Stimulated activated naive B cell treated with anti-CD40 and anti-IgM and Interleukin-4, amounts not matched to agents 10 μg/mL and 1 μg/mL and 100 μg/mL, for 72 hours (primary cell): ENCODE data around the gene TNRC6C.
"Not testable (repeated sequence)": the region's sequence is repeated elsewhere in the genome, so short reads cannot be mapped to it uniquely, and the experiment has no call there.

Experiments
- ATAC-seq, 2 donors: fragments of 150-1000 bp; cut with Tn5 transposase; replicated peaks; 2 replicates each; pipeline ENCODE4 v1.10.0; 2021; ENCODE audit warnings: moderate library complexity in 1 of 2
- DNase-seq: peaks from one replicate; pipeline ENCODE4 v3.0.0; 2021
- H3K27ac Mint-ChIP-seq: one replicate; pipeline ENCODE4 v1.8.0; 2022; ENCODE audit warnings: mild to moderate bottlenecking, mixed read lengths
- H3K27me3 Mint-ChIP-seq, 2 donors: one replicate each; pipeline ENCODE4 v1.8.0; 2022; ENCODE audit warnings: mixed read lengths in 2 of 2
- H3K36me3 Mint-ChIP-seq, 2 donors: one replicate each; pipeline ENCODE4 v1.8.0; 2022; ENCODE audit warnings: mixed read lengths in 2 of 2, mild to moderate bottlenecking in 1 of 2
- H3K4me1 Mint-ChIP-seq, 2 donors: one replicate each; pipeline ENCODE4 v1.8.0; 2022; ENCODE audit warnings: mixed read lengths in 2 of 2, mild to moderate bottlenecking in 1 of 2
- H3K4me3 Mint-ChIP-seq, 2 donors: one replicate each; pipeline ENCODE4 v1.8.0; 2022; ENCODE audit warnings: mild to moderate bottlenecking in 2 of 2, mixed read lengths in 2 of 2, moderate library complexity in 1 of 2
- H3K9me3 Mint-ChIP-seq, 2 donors: one replicate each; pipeline ENCODE4 v1.8.0; 2022; ENCODE audit warnings: mixed read lengths in 2 of 2, mild to moderate bottlenecking in 1 of 2

The TNRC6C gene

GRCh38 chr17:77962348-77962747 is 3.8 kb downstream of the TNRC6C start:
- no peak for DNase-seq
- Mint-ChIP-seq H3K4me1 (peaks cover 34 to 60% of the 10 kb centered on the region in 2 donors), H3K9me3 (no peaks in the 10 kb centered on the region), H3K27ac (no peak overlapping the region), H3K36me3 (peaks cover 0 to 2% of the 10 kb centered on the region in 2 donors), H3K27me3 (peaks cover 4 to 8% of the 10 kb centered on the region in 2 donors), H3K4me3 (no peak overlapping the region)
- ATAC-seq, result no peak

- Mint-ChIP-seq H3K27me3 (peaks cover 4 to 8% of the 10 kb centered on the region in 2 donors), H3K4me1 (peaks cover 32 to 54% of the 10 kb centered on the region in 2 donors), H3K27ac (no peak overlapping the region), H3K9me3 (no peaks in the 10 kb centered on the region), H3K36me3 (peaks cover 0 to 2% of the 10 kb centered on the region in 2 donors), H3K4me3 (no peak overlapping the region)
- ATAC-seq (no peak), DNase-seq (no peak)
Observed at GRCh38 chr17:77963441-77963840, 4.9 kb downstream of the TNRC6C start.

GRCh38 chr17:77965352-77965751 is 6.8 kb downstream of the TNRC6C start:
- peaks cover 26 to 42% of the 10 kb centered on the region in 2 donors for H3K4me1 Mint-ChIP-seq

GRCh38 chr17:77966476-77966875 is 8.0 kb downstream of the TNRC6C start:
- Mint-ChIP-seq H3K27ac (no peak overlapping the region), H3K9me3 (no peaks in the 10 kb centered on the region), H3K27me3 (peaks cover 0 to 4% of the 10 kb centered on the region in 2 donors), H3K36me3 (peaks cover 0 to 2% of the 10 kb centered on the region in 2 donors), H3K4me3 (no peak overlapping the region), H3K4me1 (peaks cover 28 to 45% of the 10 kb centered on the region in 2 donors)
- no peak for DNase-seq
- ATAC-seq, result no peak

More at GRCh38 chr17:77965352-77965751, 6.8 kb downstream of the TNRC6C start:
- no peak overlapping the region for H3K27ac Mint-ChIP-seq
- H3K36me3 Mint-ChIP-seq, result peaks cover 0 to 2% of the 10 kb centered on the region in 2 donors
- H3K27me3 Mint-ChIP-seq, result peaks cover under 1 to 4% of the 10 kb centered on the region in 2 donors
- ATAC-seq (no peak), DNase-seq (no peak)
- H3K9me3 Mint-ChIP-seq, result no peaks in the 10 kb centered on the region
- no peak overlapping the region for H3K4me3 Mint-ChIP-seq

- Mint-ChIP-seq H3K9me3 (no peaks in the 10 kb centered on the region), H3K36me3 (peaks cover 0 to 5% of the 10 kb centered on the region in 2 donors), H3K27me3 (no peaks in the 10 kb centered on the region), H3K4me1 (peaks cover 21 to 52% of the 10 kb centered on the region in 2 donors), H3K27ac (no peak overlapping the region), H3K4me3 (no peak overlapping the region)
- ATAC-seq (no peak), DNase-seq (no peak)
Observed at GRCh38 chr17:77968788-77969187, 10.3 kb downstream of the TNRC6C start.

DNA sequence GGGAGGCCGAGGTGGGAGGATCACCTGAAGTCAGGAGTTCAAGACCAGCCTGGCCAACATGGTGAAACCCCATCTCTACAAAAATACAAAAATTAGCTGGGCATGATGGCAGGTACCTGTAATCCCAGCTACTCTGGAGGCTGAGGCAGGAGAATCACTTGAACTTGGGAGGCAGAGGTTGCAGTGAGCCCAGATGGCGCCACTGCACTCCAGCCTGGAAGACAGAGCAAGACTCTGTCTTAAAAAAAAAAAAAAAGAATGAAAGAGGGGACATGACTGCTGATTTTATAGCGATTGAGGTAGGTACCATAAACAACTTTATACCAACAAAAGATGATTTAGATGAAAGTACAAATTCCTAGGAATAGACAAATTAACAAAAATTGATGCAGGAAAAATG is 13.8 kb downstream of the TNRC6C start:
- H3K4me1 Mint-ChIP-seq, result peaks cover 13 to 25% of the 10 kb centered on the region in 2 donors
- DNase-seq, H3K36me3 Mint-ChIP-seq, H3K27ac Mint-ChIP-seq, H3K9me3 Mint-ChIP-seq, ATAC-seq, H3K4me3 Mint-ChIP-seq, H3K27me3 Mint-ChIP-seq: not testable (repeated sequence)

DNA sequence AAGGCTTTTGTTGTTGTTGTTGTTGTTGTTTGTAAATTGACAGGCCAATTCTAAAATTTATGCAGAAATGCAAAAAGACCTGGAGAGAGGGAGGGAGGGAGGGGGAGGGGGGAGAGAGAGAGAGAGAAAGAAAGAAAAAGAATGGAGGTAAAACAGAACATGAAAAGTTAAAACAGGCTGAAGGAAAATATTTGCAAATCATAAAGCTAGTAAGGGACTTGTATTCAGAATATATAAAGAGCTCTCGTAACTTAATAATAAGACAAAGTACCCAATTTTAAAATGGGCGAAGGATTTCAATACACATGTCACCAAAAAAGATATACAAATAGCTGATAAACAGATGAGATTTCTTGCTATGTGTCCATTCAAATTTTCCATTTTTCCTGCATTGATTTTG is 15.4 kb downstream of the TNRC6C start:
- Mint-ChIP-seq H3K27ac (no peak overlapping the region), H3K4me1 (peaks cover 11 to 25% of the 10 kb centered on the region in 2 donors)

GRCh38 chr17:77974396-77974795 is 15.9 kb downstream of the TNRC6C start:
- no peak overlapping the region for H3K4me3 Mint-ChIP-seq
- H3K36me3 Mint-ChIP-seq, result peaks cover under 1 to 5% of the 10 kb centered on the region in 2 donors
- H3K27ac Mint-ChIP-seq, result no peak overlapping the region
- ATAC-seq, result no peak
- no peaks in the 10 kb centered on the region for H3K27me3 Mint-ChIP-seq
- no peak for DNase-seq
- no peaks in the 10 kb centered on the region for H3K9me3 Mint-ChIP-seq
- peaks cover 11 to 25% of the 10 kb centered on the region in 2 donors for H3K4me1 Mint-ChIP-seq

More for the DNA sequence above, 15.4 kb downstream of the TNRC6C start:
- DNase-seq (no peak), ATAC-seq (no peak)
- Mint-ChIP-seq H3K36me3 (peaks cover 0 to 5% of the 10 kb centered on the region in 2 donors), H3K9me3 (no peaks in the 10 kb centered on the region), H3K4me3 (no peak overlapping the region), H3K27me3 (no peaks in the 10 kb centered on the region)

DNA sequence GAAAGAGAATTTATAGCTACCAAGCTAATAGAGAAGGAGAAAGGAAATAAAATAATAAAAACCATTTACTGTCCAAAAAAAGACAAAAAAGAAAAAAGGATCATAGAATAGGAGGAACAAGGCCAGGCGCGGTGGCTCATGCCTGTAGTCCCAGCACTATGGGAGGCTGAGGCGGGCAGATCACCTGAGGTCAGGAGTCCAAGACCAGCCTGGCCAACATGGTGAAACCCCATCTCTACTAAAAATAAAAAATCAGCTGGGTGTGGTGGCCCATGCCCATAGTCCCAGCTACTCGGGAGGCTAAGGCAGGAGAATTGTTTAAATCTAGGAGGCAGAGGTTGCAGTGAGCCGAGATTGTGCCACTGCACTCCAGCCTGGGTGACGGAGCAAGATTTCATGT is 23.9 kb downstream of the TNRC6C start:
- not testable (repeated sequence) for H3K27me3 Mint-ChIP-seq, H3K4me1 Mint-ChIP-seq, H3K9me3 Mint-ChIP-seq, H3K27ac Mint-ChIP-seq, H3K4me3 Mint-ChIP-seq, ATAC-seq, DNase-seq
- H3K36me3 Mint-ChIP-seq, result peaks cover 14 to 21% of the 10 kb centered on the region in 2 donors

DNA sequence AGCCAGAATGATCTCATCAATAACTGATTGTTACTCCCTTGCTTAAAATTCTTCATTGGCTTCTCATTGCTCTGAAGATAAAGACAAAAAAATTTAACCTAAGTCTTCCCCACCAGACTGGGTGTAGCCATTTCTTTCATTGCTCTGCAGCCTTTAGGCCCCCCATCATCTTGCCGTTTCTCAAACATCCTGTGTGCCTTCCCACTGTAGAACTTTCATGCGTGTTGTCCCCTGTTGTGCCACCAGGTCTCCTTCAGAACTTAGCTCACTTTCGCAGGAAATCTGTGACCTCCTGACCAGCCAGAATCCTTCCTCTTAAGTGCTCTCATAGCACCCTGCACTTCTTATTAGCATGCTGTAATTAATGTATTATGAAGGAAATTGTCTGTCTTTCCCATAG is 31.8 kb downstream of the TNRC6C start:
- ATAC-seq, result no peak
- H3K36me3 Mint-ChIP-seq, result no peaks in the 10 kb centered on the region
- H3K9me3 Mint-ChIP-seq, result no peaks in the 10 kb centered on the region
- no peak for DNase-seq
- peaks cover 5 to 22% of the 10 kb centered on the region in 2 donors for H3K4me1 Mint-ChIP-seq
- H3K4me3 Mint-ChIP-seq, result no peak overlapping the region
- no peaks in the 10 kb centered on the region for H3K27me3 Mint-ChIP-seq
- no peak overlapping the region for H3K27ac Mint-ChIP-seq

GRCh38 chr17:77993735-77994134 is 35.2 kb downstream of the TNRC6C start:
- not testable (repeated sequence) for H3K27ac Mint-ChIP-seq, ATAC-seq, H3K4me3 Mint-ChIP-seq, H3K36me3 Mint-ChIP-seq, DNase-seq, H3K9me3 Mint-ChIP-seq, H3K27me3 Mint-ChIP-seq
- H3K4me1 Mint-ChIP-seq, result peaks cover 10 to 22% of the 10 kb centered on the region in 2 donors

DNA sequence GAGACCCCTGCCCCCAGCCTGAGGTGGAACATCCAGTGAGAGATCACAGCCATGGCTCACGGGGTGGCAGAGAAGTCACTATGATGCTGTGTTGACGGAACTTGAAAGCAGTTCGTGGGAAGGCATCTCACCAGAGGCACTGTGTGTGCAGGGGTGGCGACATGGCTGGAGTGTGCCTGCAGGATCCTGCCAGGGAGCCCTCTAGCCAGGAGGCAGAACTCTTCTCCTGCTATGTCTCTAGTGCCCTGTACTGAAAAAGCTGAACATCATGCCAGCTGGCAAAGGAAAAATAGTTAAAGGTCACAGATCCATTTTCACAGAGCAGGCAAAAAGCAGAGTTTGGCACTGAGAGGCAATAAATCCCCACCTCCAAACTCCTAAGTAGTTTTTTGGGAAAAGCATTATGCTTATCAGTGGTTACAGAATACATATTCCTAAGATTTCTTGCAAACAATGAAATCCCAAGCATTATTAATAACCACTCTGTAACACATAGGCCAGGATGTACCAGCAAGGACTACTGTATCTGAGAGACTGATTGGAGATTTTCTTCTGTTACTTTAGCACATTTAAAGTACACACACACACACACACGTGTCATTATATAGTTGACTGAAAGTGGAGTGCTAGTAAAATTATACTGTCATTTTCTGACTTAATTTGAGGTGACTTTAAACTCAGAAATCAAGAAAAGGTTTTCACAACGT is 36.8 kb downstream of the TNRC6C start:
- ATAC-seq, result no peak
- H3K36me3 Mint-ChIP-seq, result no peaks in the 10 kb centered on the region
- H3K27me3 Mint-ChIP-seq, result no peaks in the 10 kb centered on the region
- no peak overlapping the region for H3K27ac Mint-ChIP-seq
- peaks cover 7 to 21% of the 10 kb centered on the region in 2 donors for H3K4me1 Mint-ChIP-seq
- no peaks in the 10 kb centered on the region for H3K9me3 Mint-ChIP-seq
- H3K4me3 Mint-ChIP-seq, result no peak overlapping the region
- DNase-seq, result no peak

DNA sequence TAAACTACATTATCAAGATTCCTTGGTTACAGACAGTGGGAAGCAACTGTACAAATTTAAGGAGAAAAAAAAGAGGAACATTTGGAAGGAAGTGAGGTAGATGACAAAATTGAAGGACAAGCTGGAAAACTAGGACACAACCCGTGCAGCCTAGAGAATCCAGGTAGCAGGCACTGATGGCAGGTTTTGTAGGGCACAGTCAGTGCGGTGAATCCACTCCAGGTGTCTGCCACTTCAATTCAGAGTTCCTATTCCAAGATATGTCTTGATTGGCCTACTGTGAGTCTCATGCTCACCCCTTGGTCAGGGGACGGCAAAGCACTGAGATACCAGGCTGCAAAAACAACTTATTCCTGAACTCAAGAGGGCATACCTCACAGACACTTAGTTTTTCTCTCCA is 37.8 kb downstream of the TNRC6C start:
- Mint-ChIP-seq H3K4me1 (peaks cover 6 to 19% of the 10 kb centered on the region in 2 donors), H3K27me3 (no peaks in the 10 kb centered on the region)

DNA sequence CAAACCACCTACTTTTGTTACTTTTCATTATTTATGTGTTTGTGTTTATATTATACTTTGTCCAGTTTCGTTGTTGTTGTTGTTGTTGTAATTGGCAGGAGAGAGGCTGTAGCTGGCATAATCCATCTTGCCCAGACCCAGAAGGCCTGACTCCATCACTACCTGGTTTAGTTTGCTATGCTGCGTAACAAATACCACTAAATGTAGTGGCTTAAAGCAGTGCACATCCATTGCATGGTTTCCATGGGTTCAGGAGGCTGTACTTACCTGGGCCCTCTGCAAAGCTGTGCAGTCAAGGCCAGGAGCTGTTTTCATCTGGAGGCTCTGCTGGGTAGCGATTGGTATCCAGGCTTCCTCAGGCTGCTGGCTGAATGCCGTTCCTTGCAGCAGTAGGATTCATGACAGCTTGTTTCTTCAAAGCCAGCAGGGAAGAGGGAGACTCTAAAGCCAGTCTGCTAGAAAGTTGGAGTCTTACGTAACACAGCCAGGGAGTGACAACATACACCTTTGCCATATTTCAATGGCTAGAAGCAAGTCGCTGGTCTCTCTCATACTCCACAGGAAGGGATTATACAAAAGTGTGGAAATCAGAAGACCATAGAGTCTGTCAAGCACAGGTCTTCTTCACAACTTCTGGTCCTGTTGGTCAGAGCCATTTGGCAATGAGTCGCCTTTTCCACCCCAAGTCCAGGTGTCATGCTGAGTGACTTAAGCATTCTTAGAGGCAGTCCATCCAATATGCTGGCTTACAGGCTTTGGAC is 41.1 kb downstream of the TNRC6C start:
- H3K4me3 Mint-ChIP-seq, result no peak overlapping the region
- ATAC-seq (no peak), DNase-seq (no peak)
- H3K27me3 Mint-ChIP-seq, result no peaks in the 10 kb centered on the region
- H3K27ac Mint-ChIP-seq, result no peak overlapping the region
- peaks cover 15 to 31% of the 10 kb centered on the region in 2 donors for H3K4me1 Mint-ChIP-seq
- H3K36me3 Mint-ChIP-seq, result peaks cover 1 to 4% of the 10 kb centered on the region in 2 donors
- no peaks in the 10 kb centered on the region for H3K9me3 Mint-ChIP-seq

More for the DNA sequence above, 37.8 kb downstream of the TNRC6C start:
- H3K9me3 Mint-ChIP-seq, result no peaks in the 10 kb centered on the region
- ATAC-seq (no peak), DNase-seq (no peak)
- H3K36me3 Mint-ChIP-seq, result no peaks in the 10 kb centered on the region
- no peak overlapping the region for H3K27ac Mint-ChIP-seq
- no peak overlapping the region for H3K4me3 Mint-ChIP-seq

DNA sequence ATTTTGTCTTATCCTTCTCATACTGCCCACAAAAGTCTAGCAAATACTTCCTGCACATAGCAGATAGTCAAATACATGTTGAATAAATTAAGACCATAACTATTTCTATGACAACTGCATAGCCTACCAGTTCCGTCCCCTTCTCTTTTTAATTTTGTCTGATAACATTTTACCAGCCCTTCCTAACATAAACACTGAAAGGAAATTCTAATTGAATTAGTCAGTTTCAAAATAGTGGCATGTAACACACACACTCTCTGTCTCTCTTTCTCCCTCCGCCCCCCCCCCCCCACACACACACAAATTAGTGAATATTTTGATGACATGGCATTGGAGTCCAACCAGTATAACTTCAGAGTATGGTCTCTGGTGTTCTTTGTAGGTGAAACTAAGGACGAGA is 41.8 kb downstream of the TNRC6C start:
- Mint-ChIP-seq H3K27me3 (no peaks in the 10 kb centered on the region), H3K4me1 (peaks cover 15 to 25% of the 10 kb centered on the region in 2 donors), H3K27ac (no peak overlapping the region), H3K36me3 (peaks cover 2 to 4% of the 10 kb centered on the region in 2 donors), H3K9me3 (no peaks in the 10 kb centered on the region), H3K4me3 (no peak overlapping the region)
- ATAC-seq (no peak), DNase-seq (no peak)
